Heart left ventricle (tissue), 16 donors: ENCODE results near the gene CDC20. TPM values are rescaled to one million over a fixed set of nuclear protein-coding genes. Genes with fewer than 3 reads are reported as not detected.
A peak's percentile ranks its signal among the peaks of the same experiment; 100 is the strongest.

ENCODE experiments used
- ATAC-seq, 4 donors: fragments of 200-7000 bp; cut with Tn5 transposase; one replicate each; pipeline ENCODE4 v1.9.1; 2020 to 2022; ENCODE audit warnings: moderate library complexity in 4 of 4, mild to moderate bottlenecking in 3 of 4, moderate number of reproducible peaks in 1 of 4
- DNase-seq, 5 donors: peaks; one replicate each; pipeline ENCODE4 v3.0.0-alpha.2; 2020
- H3K27ac ChIP-seq, 12 donors: fragments of 200-600 bp; sonication (generic) in 4 of 12; one replicate each; pipeline versions ENCODE4 v1.5.0 to v1.8.0; 2016 to 2022; ENCODE audit warnings: mild to moderate bottlenecking in 2 of 12
- H3K27me3 ChIP-seq, 9 donors: fragments of 200-600 bp; sonication (generic) in 2 of 9; one replicate each; pipeline versions ENCODE4 v1.5.1 to v1.8.0; 2016 to 2022; ENCODE audit warnings: mild to moderate bottlenecking in 3 of 9
- H3K36me3 ChIP-seq, 9 donors: fragments of 200-600 bp; sonication (generic) in 2 of 9; one replicate each; pipeline versions ENCODE4 v1.5.0 to v1.8.0; 2018 to 2022; ENCODE audit warnings: mild to moderate bottlenecking in 2 of 9
- H3K4me1 ChIP-seq, 12 donors: fragments of 200-600 bp; sonication (generic) in 4 of 12; one replicate each; pipeline versions ENCODE4 v1.5.0 to v1.8.0; 2016 to 2022; ENCODE audit warnings: mild to moderate bottlenecking in 3 of 12
- H3K4me3 ChIP-seq, 12 donors: fragments of 200-600 bp; sonication (generic) in 4 of 12; one replicate each; pipeline versions ENCODE4 v1.5.0 to v1.8.0; 2017 to 2022; ENCODE audit warnings: mild to moderate bottlenecking in 9 of 12, moderate library complexity in 4 of 12
- H3K9me3 ChIP-seq, 12 donors: fragments of 200-600 bp; sonication (generic) in 4 of 12; one replicate each; pipeline versions ENCODE4 v1.5.0 to v1.8.0; 2016 to 2022; ENCODE audit warnings: mild to moderate bottlenecking in 1 of 12
- POLR2A ChIP-seq, 2 donors: fragments of 450-650 bp; IDR thresholded peaks; one replicate each; pipeline ENCODE4 v1.6.1; 2017; ENCODE audit warnings: antibody characterized with exemption in 2 of 2, mild to moderate bottlenecking in 2 of 2, moderate library complexity in 2 of 2
- WGBS, 4 donors: extraction: QIAGEN DNeasy Blood & Tissue Kit in 2 of 4; methylation state at CpG; one replicate each; pipeline versions ENCODE4 v1.1.5 to v1.1.7; 2013 to 2018; 5-methylcytosine and 5-hydroxymethylcytosine counted together
- intact Hi-C, 10 donors: fragments of 100-400 bp; cut with DNase I; formaldehyde crosslinking; loops; one replicate each; pipeline versions ENCODE4 v1.11.1 to v1.14.2; 2022
- polyA plus RNA-seq, 2 donors: library from polyadenylated mRNA; stranded (reverse); fragments of 200-250 nt; gene quantifications; one replicate each; pipeline ENCODE4 v1.2.3, GENCODE V29; 2013
- total RNA-seq, 9 donors: library from RNA; depleted of rRNA in 2 of 9; stranded (reverse); fragments of >200 nt in 2 of 9; fragmentation: NEBNext Ultra II Directional in 3 of 9; extraction: Animal tissue kit (Norgen Biotek cat#: 25700) in 3 of 9; gene quantifications; one replicate each; pipeline versions ENCODE4 v1.1.0 to v1.2.4, GENCODE V29; 2016 to 2023
- TF ChIP-seq, protein P1 (sequence below), 12 donors: fragments of 200-600 bp; sonication (generic) in 4 of 12; IDR thresholded peaks; one replicate each; pipeline versions ENCODE4 v1.5.0 to v1.8.0; 2018 to 2022; ENCODE audit warnings: antibody characterized with exemption in 12 of 12, mild to moderate bottlenecking in 5 of 12
- donor health status: ischemic (EF 13 %, LVEDD 7.1; RV severe dilation, severe dysfunction).
- donor health status: healthy with polysubstance abuse.
- donor health status: DM: no; HTN: yes; CAD: no.
- donor health status: DM: no; HTN: no; CAD: no.
- donor health status: ischemic (EF 25% LVEDD 6.9; RV normal size, moderate dysfunction).
- donor health status: ischemic (EF 25% LVEDD 5.7; RV mildly dilated, moderate dysfunction).
- donor health status: healthy.
- donor health status: DM: yes; HTN: yes; CAD: no.
- donor health status: ischemic (EF 35%, LVEDD 5.7; RV mildly dilated, moderate dysfunction).
- donor health status: nonischemic (EF 11% LVEDD 7.7; RV severe dilation, severe dysfunction).
- donor health status: DM: yes; HTN: yes; CAD: no.
- donor health status: PGD.
- donor health status: ischemic (EF 29% LVEDD 5.4; RV normal size, mild dysfunction).
- donor health status: nonischemic (EF 23%, LVEDD 6.1; RV moderate dilation, normal function).

The CDC20 gene
- total and polyA plus RNA-seq, 11 donors = 0.38 to 16.9 (median 1.5) TPM

- no peaks in the 10 kb centered on the region for H3K27me3 ChIP-seq
- H3K9me3 ChIP-seq = no peaks in the 10 kb centered on the region
- no peak overlapping the region for H3K4me3 ChIP-seq
- ATAC-seq (peak; percentile 24 to 49 (median 38)), DNase-seq (peak in 3 of 5 donors; percentile 29 to 52 (median 34))
- peak overlapping the region; percentile 74 to 97 (median 92) for H3K27ac ChIP-seq
- H3K36me3 ChIP-seq = no peaks in the 10 kb centered on the region
- intact Hi-C loops = loop anchor here in 3 of 10 donors (2.0 to 5.0 kb wide), 3 partner anchors 42 to 108 kb away; partner anchors contain the start of gene TIE1 (in 1 of the 3)
- peaks cover 0 to 61% (median 31%) of the 10 kb centered on the region in 12 donors for H3K4me1 ChIP-seq
- 36 to 39% (median 37%) methylated on average over 3 of the region's 3 CpGs for WGBS, 4 donors
- TF ChIP-seq POLR2A (IDR thresholded peaks at IDR 0.05) = no peak
- TF ChIP-seq, protein P1, sequence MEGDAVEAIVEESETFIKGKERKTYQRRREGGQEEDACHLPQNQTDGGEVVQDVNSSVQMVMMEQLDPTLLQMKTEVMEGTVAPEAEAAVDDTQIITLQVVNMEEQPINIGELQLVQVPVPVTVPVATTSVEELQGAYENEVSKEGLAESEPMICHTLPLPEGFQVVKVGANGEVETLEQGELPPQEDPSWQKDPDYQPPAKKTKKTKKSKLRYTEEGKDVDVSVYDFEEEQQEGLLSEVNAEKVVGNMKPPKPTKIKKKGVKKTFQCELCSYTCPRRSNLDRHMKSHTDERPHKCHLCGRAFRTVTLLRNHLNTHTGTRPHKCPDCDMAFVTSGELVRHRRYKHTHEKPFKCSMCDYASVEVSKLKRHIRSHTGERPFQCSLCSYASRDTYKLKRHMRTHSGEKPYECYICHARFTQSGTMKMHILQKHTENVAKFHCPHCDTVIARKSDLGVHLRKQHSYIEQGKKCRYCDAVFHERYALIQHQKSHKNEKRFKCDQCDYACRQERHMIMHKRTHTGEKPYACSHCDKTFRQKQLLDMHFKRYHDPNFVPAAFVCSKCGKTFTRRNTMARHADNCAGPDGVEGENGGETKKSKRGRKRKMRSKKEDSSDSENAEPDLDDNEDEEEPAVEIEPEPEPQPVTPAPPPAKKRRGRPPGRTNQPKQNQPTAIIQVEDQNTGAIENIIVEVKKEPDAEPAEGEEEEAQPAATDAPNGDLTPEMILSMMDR (IDR thresholded peaks at IDR 0.05) = no peak
These were observed 13.7 kb upstream of the CDC20 start for GRCh38 chr1:43345120-43345519.

DNA sequence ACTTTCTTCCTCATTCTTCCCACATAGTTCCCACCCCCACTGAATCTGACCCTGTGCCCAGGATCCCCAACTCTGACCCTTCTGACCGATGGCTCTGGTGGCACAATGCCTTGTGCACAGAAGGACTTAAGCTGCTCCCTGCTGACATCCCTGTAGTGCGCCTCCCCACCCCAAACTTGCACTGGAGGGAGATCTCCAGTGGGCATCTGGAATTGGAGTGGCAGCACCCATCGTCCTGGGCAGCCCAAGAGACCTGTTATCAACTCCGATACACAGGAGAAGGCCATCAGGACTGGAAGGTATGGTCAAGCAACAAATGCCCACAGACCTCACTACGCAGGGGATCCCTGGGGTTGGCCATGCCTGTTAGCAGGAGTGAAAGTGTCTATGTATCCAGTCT lies 12.1 kb upstream of the CDC20 start:
- no peaks in the 10 kb centered on the region for H3K9me3 ChIP-seq
- H3K27me3 ChIP-seq = no peaks in the 10 kb centered on the region
- H3K36me3 ChIP-seq = no peaks in the 10 kb centered on the region
- H3K4me1 ChIP-seq = peaks cover 0 to 64% (median 31%) of the 10 kb centered on the region in 12 donors
- no peak for DNase-seq
- 80 to 83% (median 81%) methylated on average over 5 of the region's 5 CpGs for WGBS, 4 donors
- TF ChIP-seq, protein P1 (IDR thresholded peaks at IDR 0.05) = no peak
- TF ChIP-seq POLR2A (IDR thresholded peaks at IDR 0.05) = no peak
- H3K27ac ChIP-seq = peak overlapping the region in 11 of 12 donors; percentile 47 to 97 (median 93)
- intact Hi-C loops = loop anchor here in 2 of 10 donors (5.0 kb wide), 2 partner anchors 44 to 109 kb away; partner anchors contain the start of gene TIE1 (in 1 of the 2)
- no peak for ATAC-seq
- no peak overlapping the region for H3K4me3 ChIP-seq

GRCh38 chr1:43348343-43348808 lies 10.4 kb upstream of the CDC20 start:
- Histone ChIP-seq H3K36me3 (no peaks in the 10 kb centered on the region), H3K4me3 (peak overlapping the region; percentile 34 to 90 (median 60)), H3K9me3 (no peaks in the 10 kb centered on the region), H3K27me3 (no peaks in the 10 kb centered on the region), H3K4me1 (peaks cover 0 to 60% (median 30%) of the 10 kb centered on the region in 12 donors), H3K27ac (peak overlapping the region; percentile 78 to 100 (median 96))
- intact Hi-C loops = loop anchor here in 2 of 10 donors (5.0 kb wide), 2 partner anchors 46 to 111 kb away; partner anchors contain the start of gene TIE1 (in 1 of the 2)
- ATAC-seq (peak in 3 of 4 donors; percentile 1 to 6 (median 4)), DNase-seq (no peak)
- TF ChIP-seq, protein P1 (IDR thresholded peaks at IDR 0.05) = no peak
- no peak for TF ChIP-seq POLR2A (IDR thresholded peaks at IDR 0.05)
- WGBS, 4 donors = 20 to 27% (median 21%) methylated on average over 12 to 22 of the region's 22 CpGs

DNA sequence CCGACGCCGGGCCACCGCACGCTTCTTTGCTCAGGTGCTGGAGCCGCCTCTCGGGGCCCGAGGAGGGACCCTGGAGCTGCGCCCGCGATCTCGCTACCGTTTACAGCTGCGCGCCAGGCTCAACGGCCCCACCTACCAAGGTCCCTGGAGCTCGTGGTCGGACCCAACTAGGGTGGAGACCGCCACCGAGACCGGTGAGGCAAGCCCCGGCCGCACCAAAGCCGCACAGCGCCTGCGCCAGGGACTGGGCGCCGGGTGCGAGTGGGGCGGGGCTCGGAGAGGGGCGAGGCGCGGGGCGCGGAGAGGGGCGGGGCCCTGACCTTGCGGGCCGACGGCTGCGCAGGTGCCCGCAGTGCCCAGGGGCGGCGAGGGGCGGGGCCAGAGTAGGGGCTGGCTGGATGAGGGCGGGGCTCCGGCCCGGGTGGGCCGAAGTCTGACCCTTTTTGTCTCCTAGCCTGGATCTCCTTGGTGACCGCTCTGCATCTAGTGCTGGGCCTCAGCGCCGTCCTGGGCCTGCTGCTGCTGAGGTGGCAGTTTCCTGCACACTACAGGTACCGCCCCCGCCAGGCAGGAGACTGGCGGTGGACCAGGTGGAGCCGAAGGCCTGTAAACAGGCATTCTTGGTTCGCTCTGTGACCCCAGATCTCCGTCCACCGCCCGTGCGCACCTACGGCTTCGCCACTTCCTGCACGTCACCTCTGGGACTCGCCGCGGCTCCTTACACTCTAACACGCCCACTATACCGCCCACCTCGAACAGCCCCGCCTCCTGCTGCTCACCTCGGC lies 9.8 kb upstream of the CDC20 start:
- Histone ChIP-seq H3K36me3 (no peaks in the 10 kb centered on the region), H3K27ac (peak overlapping the region; percentile 78 to 100 (median 96)), H3K27me3 (no peaks in the 10 kb centered on the region), H3K4me3 (peak overlapping the region; percentile 34 to 90 (median 60)), H3K4me1 (peaks cover 0 to 54% (median 25%) of the 10 kb centered on the region in 12 donors), H3K9me3 (no peaks in the 10 kb centered on the region)
- ATAC-seq (peak; percentile 86 to 92 (median 89)), DNase-seq (peak; percentile 85 to 90 (median 90))
- 6 to 10% (median 7%) methylated on average over 31 to 72 of the region's 72 CpGs for WGBS, 4 donors
- TF ChIP-seq, protein P1 (IDR thresholded peaks at IDR 0.05) = no peak
- TF ChIP-seq POLR2A (IDR thresholded peaks at IDR 0.05) = peak in 1 of 2 donors; percentile 46
- intact Hi-C loops = loop anchor here in 2 of 10 donors (1.0 to 5.0 kb wide), 3 partner anchors 9 to 112 kb away; partner anchors contain the start of genes CDC20 (in 1 of the 2) and TIE1 (in 1 of the 2)
